ENCODE measurements around the gene PITPNB.

The PITPNB gene

DNA sequence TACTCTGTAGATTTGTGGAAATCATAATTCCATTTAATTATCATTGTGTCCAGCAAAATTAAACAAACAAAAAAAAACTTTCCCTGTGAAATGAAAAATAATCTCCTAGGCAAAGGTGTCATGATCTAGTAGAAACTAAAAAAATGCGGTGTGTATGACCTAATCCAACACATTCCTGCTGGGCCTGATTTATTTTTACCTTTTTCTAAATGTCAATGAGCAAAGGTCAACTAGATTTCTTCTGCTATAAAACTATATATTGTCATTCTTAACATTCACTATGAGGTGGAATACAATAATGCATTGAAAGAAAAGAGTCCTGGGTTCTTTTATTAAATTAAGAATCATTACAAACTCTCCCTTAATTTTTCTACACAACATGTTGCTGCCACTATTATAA, 60.4 kb downstream of the PITPNB start:
- no peak for DNase-seq (ENCODE audit: low read depth)

DNA sequence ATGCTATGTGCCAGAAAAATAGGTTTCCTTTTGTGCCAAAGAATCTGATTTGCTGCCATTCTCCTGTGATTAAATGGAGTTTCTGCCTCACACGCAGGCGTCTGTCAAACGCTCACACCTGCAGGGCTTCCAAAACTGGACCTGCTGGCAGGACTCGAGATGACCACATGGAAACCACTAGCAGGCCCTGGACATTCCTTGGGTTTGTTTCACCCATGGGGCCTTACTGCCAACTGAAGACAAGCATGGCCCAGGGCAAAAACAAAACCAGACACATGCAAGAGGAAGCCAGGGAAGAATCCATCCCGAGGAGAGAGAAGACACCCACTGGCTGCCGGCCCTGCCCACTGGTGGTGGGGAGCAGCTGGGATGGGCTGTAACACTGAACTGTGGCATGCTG, 61.6 kb downstream of the PITPNB start:
- peak; percentile 48 for DNase-seq (ENCODE audit: low read depth)

DNA sequence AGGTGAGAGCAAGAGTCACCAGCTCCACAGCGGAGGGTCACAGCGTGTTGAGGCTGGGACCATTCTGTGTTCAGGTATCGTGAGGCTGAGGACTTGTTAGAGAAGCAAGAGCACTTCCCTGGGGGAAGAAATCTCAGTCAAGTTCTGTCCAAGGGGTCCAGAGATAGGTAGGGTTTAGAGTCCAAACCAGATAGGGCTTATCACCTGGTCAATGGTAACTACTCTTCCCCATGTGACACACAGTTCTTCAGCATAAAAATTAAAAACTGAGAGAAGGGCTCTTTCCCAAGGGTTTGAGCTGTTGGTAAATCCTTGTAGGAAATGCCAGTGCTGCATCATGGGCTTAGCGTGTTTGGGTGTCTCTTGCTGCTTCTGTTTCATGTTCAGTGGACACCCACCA, 62.7 kb downstream of the PITPNB start:
- DNase-seq (ENCODE audit: low read depth): no peak

- DNase-seq (ENCODE audit: low read depth): peak; percentile 91
These were observed 65.6 kb downstream of the PITPNB start for GRCh38 chr22:27853424-27853823.

DNA sequence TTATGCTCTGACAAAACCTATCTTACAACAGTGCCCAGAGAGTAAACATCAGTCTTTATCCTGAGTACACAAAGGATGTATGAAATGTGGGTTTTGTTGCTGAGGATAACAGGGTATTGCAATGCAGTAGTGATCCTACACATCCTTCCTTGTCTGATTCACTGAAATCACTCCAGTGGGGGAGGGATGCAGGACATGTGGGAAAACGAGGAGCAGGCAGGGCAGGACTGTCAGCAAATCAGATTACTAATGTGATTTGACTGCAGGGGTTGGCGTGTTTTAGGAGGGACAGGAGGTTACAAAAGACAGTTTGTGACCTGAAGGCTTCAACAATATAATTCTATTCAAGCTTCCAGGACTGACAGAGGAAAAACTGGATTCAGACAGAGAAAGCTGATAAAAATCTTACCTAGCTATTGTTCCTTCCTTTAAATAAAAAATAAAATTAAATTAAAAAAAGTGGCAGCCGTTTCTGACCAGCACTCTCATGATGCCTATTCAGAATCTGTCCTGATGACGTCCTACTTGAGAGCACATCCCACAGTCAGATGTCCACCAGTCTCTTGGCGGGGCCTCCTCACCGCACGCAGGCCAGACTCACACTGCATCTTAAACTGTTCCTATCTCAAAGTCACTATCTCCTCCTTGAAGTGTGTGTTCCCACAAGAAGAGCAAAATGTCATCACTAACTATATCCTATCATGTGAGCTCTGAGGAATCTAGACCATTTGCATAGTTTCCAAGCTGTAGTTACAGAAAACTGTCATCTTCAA, 66.9 kb downstream of the PITPNB start:
- peak; percentile 55 for DNase-seq (ENCODE audit: low read depth)

DNA sequence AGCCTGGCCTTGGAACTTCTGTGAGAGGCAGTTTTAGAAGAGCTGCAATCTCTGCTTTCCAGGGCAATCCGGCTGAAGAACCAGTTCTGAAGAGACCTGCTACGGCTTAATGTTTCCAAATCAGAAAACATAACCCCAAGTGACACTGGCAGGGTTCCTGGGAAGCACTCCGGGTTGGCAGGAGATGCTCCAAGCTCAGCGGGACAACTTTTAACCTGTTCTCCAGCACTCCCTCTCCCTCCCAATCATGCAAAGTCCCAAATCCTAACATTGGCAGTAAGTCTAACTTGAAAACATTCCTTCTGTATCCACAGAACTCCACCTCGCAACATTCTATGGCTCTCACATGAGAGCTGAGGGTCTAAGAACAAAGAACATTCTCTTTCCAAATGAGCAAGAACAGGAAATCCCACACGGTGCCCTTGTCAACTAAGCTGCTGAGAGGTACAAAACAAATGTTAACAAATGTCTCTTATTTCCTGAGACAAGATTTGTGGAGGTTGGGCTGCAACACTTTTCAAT, 69.0 kb downstream of the PITPNB start:
- DNase-seq (ENCODE audit: low read depth): peak; percentile 23

GRCh38 chr22:27848005-27848404, 71.1 kb downstream of the PITPNB start:
- no peak for DNase-seq (ENCODE audit: low read depth)

- no peak for DNase-seq (ENCODE audit: low read depth)
These were observed 72.1 kb downstream of the PITPNB start for GRCh38 chr22:27846910-27847309.

DNA sequence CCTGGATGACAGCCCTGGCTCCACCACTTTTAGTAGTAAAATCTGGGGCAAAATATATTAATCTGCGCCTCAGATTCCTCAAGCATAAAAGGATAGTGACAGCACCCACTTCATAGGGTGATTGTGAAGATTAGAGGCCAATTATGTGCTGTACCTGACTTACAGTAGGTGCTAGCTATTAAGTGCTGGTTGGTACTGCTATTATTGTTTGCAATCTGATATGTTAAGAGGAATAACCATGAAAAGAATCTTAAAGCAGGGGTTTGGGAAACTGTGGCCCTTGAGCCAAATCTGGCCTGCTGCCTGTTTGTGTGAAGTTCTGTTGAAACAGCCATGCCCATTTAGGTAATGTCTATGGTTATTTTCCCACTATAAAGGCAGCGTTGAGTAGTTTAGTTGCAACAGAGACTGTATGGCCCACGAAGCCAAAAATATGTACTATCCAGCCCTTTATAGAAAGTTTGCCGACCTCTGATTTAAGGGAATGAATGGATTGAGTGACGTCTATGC, 72.8 kb downstream of the PITPNB start:
- no peak for DNase-seq (ENCODE audit: low read depth)

GRCh38 chr22:27845644-27846043, 73.4 kb downstream of the PITPNB start:
- no peak for DNase-seq (ENCODE audit: low read depth)

GRCh38 chr22:27844656-27845591, 74.1 kb downstream of the PITPNB start:
- DNase-seq (ENCODE audit: low read depth): no peak

GRCh38 chr22:27844256-27844655, 74.8 kb downstream of the PITPNB start:
- no peak for DNase-seq (ENCODE audit: low read depth)

- no peak for DNase-seq (ENCODE audit: low read depth)
These were observed 75.6 kb downstream of the PITPNB start for GRCh38 chr22:27843441-27843840.

DNA sequence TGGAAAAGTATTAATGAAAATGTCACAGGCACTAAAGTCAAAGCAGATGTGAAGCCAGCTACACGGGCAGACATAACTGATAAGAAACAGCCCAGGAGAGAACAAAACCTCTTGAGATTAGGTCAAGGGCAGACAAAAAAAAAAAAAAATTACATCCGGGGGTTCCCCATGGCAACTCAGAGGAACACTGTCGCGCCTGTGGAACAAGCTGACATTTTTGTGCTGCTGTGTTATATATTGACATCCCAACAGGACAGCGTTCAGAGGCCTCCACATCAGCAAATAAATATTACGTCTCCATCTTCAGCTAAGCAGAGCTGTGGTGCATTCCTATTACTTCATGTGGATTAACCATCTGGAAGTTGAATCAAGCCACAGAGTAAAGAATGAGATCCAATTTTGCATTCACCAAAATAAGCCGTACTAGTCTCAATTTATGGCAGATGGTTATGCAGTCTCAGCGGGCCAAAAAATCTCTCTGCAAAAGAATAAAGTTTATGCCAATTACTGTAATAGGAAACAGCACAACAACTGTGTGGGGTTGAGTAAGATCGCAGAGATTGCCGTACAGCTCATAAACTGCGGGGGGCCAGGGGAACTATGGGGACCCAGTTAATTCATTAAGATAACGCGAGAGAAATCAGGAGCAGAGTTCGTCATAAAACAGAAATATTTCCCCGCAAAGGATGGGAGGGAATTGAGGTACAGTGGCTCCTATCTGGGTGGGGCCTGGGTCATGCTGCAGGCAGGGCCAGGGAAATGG, 76.2 kb downstream of the PITPNB start:
- no peak for DNase-seq (ENCODE audit: low read depth)

DNA sequence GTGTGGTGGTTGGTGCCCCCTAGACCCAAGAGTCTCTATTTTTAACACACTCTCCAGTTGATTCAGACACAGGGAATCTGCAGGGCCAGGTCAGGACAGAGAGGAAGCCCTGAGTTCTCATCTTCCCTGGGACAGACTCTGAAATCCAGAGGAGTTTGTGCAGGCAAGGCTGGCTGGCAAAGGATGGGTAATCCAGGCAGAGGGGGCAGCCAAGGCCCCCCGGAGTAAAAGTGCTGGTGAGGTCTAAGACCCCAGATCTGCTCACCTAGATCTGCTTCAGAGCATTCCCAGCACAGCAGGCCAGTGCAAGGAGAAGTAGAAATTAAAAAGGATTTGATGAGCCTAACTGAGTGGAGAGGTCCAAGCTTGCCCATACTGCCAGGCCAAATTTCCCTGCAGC, 76.9 kb downstream of the PITPNB start:
- no peak for DNase-seq (ENCODE audit: low read depth)

DNA sequence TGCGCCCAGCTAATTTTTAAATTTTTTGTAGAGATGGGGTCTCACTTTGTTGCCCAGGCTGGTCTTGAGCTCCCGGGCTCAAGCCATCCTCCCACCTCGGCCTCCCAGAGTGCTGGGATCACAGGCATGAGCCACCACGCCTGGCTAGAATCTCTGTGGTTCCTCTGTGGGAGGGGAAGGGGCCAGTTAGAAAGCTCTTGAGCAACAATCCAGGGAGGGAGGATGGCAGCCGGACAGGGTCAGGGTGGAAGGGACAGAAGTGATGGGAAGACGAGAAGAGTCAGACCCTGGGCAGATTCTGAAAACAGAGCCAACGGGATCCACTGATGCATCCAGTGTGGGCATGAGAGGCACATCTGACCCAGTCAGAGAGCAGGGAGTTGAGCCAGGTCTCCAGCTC, 78.6 kb downstream of the PITPNB start:
- DNase-seq (ENCODE audit: low read depth): no peak

GRCh38 chr22:27839057-27839660, 79.9 kb downstream of the PITPNB start:
- no peak for DNase-seq (ENCODE audit: low read depth)

DNA sequence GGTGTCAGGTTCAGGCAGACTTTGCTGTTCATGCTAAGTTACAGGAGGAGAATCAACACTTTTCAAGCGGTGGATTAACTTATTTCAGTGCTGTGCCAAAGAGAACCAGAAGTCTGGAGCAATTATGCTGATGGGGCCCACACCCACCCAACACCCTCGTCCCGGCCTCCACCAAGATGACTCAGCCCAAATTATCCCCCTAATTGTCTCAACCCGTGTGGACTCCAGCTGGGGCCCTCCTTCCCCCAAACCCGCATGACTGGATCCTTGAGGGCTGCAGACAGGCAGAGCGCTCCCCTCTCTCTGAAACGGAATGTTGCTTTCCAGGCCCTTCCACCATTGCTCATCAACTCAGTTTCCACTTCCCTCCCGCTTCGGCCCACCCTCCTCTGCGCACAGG, 82.9 kb downstream of the PITPNB start:
- DNase-seq (ENCODE audit: low read depth): no peak

- peak; percentile 67 for DNase-seq (ENCODE audit: low read depth)
These were observed 83.6 kb downstream of the PITPNB start for GRCh38 chr22:27835446-27835845.

DNA sequence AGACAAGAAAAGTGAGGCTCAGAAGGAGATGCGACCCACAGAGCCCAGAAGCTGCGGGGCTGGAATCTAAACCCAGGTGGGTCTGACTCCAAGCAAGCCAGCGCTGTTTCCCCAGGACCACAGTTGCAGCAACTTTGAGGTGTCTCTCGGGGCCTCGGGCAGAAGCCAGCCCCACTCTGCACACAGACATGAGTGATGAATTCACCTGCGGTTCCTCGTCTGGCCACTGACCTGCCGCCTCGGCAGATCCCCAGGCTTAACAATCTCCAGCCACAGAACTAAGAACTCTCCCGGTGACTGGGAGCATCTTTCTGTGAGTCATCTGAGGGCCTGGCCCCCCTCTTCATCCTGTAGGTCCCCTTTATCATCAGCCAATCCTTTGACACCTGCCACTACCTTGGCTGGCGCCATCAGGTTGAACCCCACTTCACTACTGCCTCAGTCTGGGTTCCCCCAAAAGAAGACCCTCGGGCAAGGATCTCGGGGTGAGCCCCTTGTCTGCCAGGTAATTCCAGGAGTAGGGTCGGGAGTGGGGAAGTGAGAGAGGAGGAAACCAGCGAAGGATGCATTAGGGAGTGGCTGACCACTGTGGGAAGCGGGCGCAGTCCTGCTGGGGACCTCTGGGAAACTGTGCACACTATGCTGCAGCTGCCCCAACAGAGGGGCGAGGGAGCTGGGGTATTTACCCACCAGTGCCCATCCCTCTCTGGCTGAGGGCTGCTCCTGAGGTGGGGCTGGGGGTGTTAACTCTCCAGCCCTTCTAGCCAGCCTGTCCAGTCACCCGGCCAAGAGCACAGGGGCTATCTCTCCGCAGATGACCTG, 84.5 kb downstream of the PITPNB start:
- no peak for DNase-seq (ENCODE audit: low read depth)

DNA sequence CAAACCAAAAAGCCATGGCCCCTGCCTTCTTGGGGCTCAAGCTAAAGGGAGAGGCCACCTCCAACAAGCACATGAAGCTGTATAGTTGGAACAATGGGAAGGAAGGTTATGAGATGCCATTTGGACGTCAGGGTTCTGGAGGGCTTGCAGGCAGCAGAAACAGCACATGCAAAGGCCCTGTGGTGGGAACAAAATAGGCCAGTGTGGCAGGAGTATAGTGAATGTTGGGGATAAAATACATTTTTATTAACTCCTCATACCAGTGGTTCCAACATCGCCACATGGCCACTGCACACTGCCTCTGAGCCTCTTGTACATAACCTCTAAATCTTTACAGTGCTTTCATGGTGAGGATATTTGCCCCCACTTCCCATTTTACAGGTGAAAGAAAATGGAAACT, 85.3 kb downstream of the PITPNB start:
- no peak for DNase-seq (ENCODE audit: low read depth)
